Gastrocnemius medialis (tissue), 4 donors: ENCODE results near the gene KCNK16.

Source experiments
- POLR2A ChIP-seq, 2 donors: fragments of 450-650 bp; IDR thresholded peaks; one replicate each; pipeline ENCODE4 v1.6.1; 2017; ENCODE audit warnings: antibody characterized with exemption in 2 of 2, mild to moderate bottlenecking in 2 of 2, moderate library complexity in 2 of 2
- TF ChIP-seq, protein P1 (sequence below), 5 experiments: fragments of 450-650 bp in 3 of 5; fragments of 200-600 bp in 2 of 5; sonication (generic) in 2 of 5; IDR thresholded peaks in 4 of 5; conservative IDR thresholded peaks in 1 of 5; 1 replicate in 4 of 5; 2 replicates in 1 of 5; pipeline ENCODE4 v1.5.1; 2016 to 2019; ENCODE audit warnings: antibody characterized with exemption in 5 of 5, mild to moderate bottlenecking in 3 of 5, moderate library complexity in 3 of 5

DNA sequence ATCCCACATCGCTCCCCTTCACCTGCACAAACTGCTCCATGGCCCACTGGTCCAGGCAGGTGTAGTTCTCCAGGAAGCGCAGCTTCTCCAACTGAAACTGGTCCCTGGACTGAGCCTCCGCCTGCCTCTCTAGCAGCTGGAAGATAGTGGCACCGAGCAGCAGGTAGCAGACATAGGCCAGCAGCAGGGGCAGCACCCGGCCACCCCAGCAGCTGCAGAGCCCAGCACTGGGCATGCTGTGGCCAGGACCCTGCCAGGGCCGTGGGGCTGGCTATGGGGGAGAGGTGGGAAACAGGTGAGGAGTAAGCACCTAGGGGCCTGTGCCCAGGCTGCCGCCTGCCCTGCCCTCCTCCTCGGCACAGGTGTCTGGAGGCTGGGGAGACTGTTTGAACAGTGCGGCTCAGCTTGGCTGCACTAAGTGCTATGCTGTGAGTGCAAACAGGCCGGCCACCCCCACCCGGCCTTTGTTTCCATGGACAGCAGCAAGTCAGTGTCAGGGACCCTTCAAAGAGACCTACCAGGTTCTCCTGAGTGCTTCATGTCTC, at the start of gene KCNK16:
- TF ChIP-seq POLR2A (IDR thresholded peaks at IDR 0.05) = no peak
- TF ChIP-seq, protein P1, sequence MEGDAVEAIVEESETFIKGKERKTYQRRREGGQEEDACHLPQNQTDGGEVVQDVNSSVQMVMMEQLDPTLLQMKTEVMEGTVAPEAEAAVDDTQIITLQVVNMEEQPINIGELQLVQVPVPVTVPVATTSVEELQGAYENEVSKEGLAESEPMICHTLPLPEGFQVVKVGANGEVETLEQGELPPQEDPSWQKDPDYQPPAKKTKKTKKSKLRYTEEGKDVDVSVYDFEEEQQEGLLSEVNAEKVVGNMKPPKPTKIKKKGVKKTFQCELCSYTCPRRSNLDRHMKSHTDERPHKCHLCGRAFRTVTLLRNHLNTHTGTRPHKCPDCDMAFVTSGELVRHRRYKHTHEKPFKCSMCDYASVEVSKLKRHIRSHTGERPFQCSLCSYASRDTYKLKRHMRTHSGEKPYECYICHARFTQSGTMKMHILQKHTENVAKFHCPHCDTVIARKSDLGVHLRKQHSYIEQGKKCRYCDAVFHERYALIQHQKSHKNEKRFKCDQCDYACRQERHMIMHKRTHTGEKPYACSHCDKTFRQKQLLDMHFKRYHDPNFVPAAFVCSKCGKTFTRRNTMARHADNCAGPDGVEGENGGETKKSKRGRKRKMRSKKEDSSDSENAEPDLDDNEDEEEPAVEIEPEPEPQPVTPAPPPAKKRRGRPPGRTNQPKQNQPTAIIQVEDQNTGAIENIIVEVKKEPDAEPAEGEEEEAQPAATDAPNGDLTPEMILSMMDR (IDR thresholded peaks at IDR 0.05 in 4 of 5, conservative IDR thresholded peaks at IDR 0.05 in 1 of 5) = no peak
